WTC11 (cell line): ENCODE data around the gene OXLD1. TPM values are rescaled to one million over a fixed set of nuclear protein-coding genes. Genes with fewer than 3 reads are reported as not detected.

Experiments used
- ATAC-seq: fragments of 200-7000 bp; cut with Tn5 transposase; 2 replicates; pipeline ENCODE4 v1.10.0; 2021; ENCODE audit warnings: mild to moderate bottlenecking, moderate library complexity
- CTCF ChIA-PET: fragments of 300-600 bp; sonication (Branson Sonifier 250); formaldehyde crosslinking; loops from one replicate; lab custom pipeline; 2021; ENCODE audit warnings: antibody characterized with exemption; lab: Charles Lee
- POLR2A ChIA-PET: fragments of 350-600 bp; sonication (Branson Sonifier 250); formaldehyde crosslinking; loops from one replicate; lab custom pipeline; 2021; ENCODE audit warnings: antibody characterized with exemption; lab: Charles Lee
- DNase-seq: peaks from one replicate; pipeline ENCODE4 v3.0.0; 2021; ENCODE audit warnings: low spot score
- H3K27ac Mint-ChIP-seq: 2 replicates; pipeline ENCODE4 v1.8.0; 2021; ENCODE audit warnings: mixed read lengths
- H3K27me3 Mint-ChIP-seq: 2 replicates; pipeline ENCODE4 v1.8.0; 2021; ENCODE audit warnings: low read depth, mild to moderate bottlenecking, moderate library complexity, mixed read lengths
- H3K36me3 Mint-ChIP-seq: 2 replicates; pipeline ENCODE4 v1.8.0; 2021; ENCODE audit warnings: mixed read lengths
- H3K4me1 Mint-ChIP-seq: 2 replicates; pipeline ENCODE4 v1.8.0; 2022; ENCODE audit warnings: mixed read lengths
- H3K4me3 Mint-ChIP-seq: 2 replicates; pipeline ENCODE4 v1.8.0; 2021; ENCODE audit warnings: mild to moderate bottlenecking, moderate library complexity, mixed read lengths
- H3K9me3 Mint-ChIP-seq: 2 replicates; pipeline ENCODE4 v1.8.0; 2021; ENCODE audit warnings: mixed read lengths
- EMX1 ChIP-seq: fragments of 250-450 bp; sonication (Bioruptor Pico); IDR thresholded peaks from 2 replicates; pipeline ENCODE4 v1.8.0; 2021; ENCODE audit warnings: mild to moderate bottlenecking
- FOXK1 ChIP-seq: sonication (generic); formaldehyde crosslinking; IDR thresholded peaks from 2 replicates; pipeline ENCODE4 v1.8.0; 2022; ENCODE audit warnings: mild to moderate bottlenecking, moderate library complexity, missing genetic modification reagents
- GRHL2 ChIP-seq: fragments of 250-450 bp; sonication (Bioruptor Pico); IDR thresholded peaks from 2 replicates; pipeline ENCODE4 v1.8.0; 2022; ENCODE audit warnings: mild to moderate bottlenecking, moderate library complexity; ENCODE audit not compliant: insufficient replicate concordance, severe bottlenecking
- OVOL2 ChIP-seq: fragments of 250-450 bp; sonication (Bioruptor Pico); IDR thresholded peaks from 2 replicates; pipeline ENCODE4 v1.9.0; 2021; ENCODE audit warnings: mild to moderate bottlenecking, borderline replicate concordance
- RORB ChIP-seq: fragments of 250-450 bp; sonication (Bioruptor Pico); IDR thresholded peaks from 2 replicates; pipeline ENCODE4 v1.9.0; 2021; ENCODE audit warnings: mild to moderate bottlenecking
- SMAD4 ChIP-seq: sonication (generic); formaldehyde crosslinking; IDR thresholded peaks from 2 replicates; pipeline ENCODE4 v1.8.0; 2022; ENCODE audit warnings: mild to moderate bottlenecking, missing genetic modification reagents
- TEAD4 ChIP-seq: sonication (generic); formaldehyde crosslinking; IDR thresholded peaks from 2 replicates; pipeline ENCODE4 v1.8.0; 2022; ENCODE audit warnings: mild to moderate bottlenecking, missing genetic modification reagents
- ZNF317 ChIP-seq: sonication (generic); formaldehyde crosslinking; IDR thresholded peaks from 2 replicates; pipeline ENCODE4 v1.8.1; 2023; ENCODE audit warnings: low read depth, mild to moderate bottlenecking, moderate library complexity, missing genetic modification reagents, borderline replicate concordance
- ZNF416 ChIP-seq: fragments of 250-450 bp; sonication (Bioruptor Pico); IDR thresholded peaks from 2 replicates; pipeline ENCODE4 v1.9.0; 2021; ENCODE audit warnings: mild to moderate bottlenecking, inconsistent platforms
- total RNA-seq: library from RNA; stranded (reverse); gene quantifications from 3 replicates; pipeline ENCODE4 v1.2.3, GENCODE V29; 2021
- TF ChIP-seq, protein P1 (sequence below): sonication (generic); formaldehyde crosslinking; IDR thresholded peaks from 2 replicates; pipeline ENCODE4 v1.8.1; 2023; ENCODE audit warnings: mild to moderate bottlenecking, missing genetic modification reagents
- TF ChIP-seq, protein P2 (sequence below): fragments of 250-450 bp; sonication (Bioruptor Pico); IDR thresholded peaks from 2 replicates; pipeline ENCODE4 v1.9.0; 2021; ENCODE audit warnings: mild to moderate bottlenecking
- TF ChIP-seq, protein P3 (sequence below): fragments of 250-450 bp; sonication (Bioruptor Pico); IDR thresholded peaks from 2 replicates; pipeline ENCODE4 v1.9.0; 2021; ENCODE audit warnings: mild to moderate bottlenecking
- TF ChIP-seq, protein P4 (sequence below): sonication (generic); formaldehyde crosslinking; IDR thresholded peaks from 2 replicates; pipeline ENCODE4 v1.8.0; 2022; ENCODE audit warnings: mild to moderate bottlenecking, missing genetic modification reagents
- TF ChIP-seq, protein P5 (sequence below): fragments of 250-450 bp; sonication (Bioruptor Pico); IDR thresholded peaks from 2 replicates; pipeline ENCODE4 v1.9.0; 2021; ENCODE audit warnings: mild to moderate bottlenecking, borderline replicate concordance

Gene OXLD1
- total RNA-seq, 1 experiment from 2014 or later: 49.6 TPM

DNA sequence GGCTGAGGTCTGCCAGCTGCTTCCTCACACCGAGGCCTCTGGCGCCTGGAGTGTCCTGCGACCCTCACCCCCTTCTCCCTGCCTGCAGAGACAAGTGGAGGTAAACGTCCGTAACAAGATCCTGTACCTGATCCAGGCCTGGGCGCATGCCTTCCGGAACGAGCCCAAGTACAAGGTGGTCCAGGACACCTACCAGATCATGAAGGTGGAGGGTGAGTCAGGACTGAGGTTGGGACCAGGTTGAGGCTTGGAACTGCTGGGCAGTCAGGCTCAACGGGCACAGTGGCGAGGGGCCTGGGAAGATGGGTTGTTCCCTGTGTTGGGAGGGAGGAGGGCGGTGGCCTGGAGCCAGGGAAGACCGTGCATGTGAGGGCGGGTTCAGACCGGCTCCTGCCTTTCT lies 22.2 kb upstream of the OXLD1 start (continued):
- no peak for TF ChIP-seq OVOL2 (CRISPR knock-in tag)

DNA sequence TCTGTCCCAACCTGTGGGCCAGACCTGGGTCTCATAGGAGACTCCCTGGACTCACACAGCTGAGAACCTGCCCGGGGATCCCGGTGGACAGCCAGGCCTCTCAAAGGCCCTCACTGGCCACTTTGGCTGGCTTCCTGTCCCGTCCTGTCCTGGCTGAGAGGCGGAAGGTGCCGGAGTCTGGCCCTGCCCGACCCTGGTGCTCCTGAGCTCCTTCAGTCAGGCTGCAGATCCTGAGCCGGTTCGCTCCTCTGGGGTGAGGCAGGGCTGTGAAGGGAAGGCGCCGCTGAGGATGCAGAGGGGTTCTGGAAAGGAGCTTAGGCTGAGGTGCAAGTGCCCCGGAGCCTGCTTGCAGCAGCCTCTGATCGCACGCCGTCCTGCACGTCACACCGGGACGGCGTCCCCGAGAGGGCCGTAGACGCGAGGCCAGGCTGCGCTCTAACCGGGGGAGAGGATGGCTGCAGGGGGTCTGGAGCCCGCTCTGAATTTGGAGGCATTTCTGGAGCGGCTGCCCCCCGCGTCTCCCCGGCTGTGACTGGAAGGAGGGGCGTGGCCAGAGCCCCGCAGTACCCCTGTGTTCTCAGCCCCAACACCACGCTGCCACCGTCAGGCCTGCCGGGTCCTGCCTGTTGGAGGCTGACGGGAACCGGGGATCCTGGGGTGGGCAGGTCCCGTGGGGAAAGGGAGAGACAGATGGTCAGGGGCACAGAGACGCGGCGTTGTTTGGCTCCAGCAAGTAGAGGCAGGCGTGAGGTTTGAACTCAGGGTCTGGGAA lies 21.6 kb upstream of the OXLD1 start:
- TF ChIP-seq FOXK1 (CRISPR knock-in tag) (no peak), EMX1 (CRISPR knock-in tag) (no peak)
- TF ChIP-seq, all 79 proteins: peak for 0

DNA sequence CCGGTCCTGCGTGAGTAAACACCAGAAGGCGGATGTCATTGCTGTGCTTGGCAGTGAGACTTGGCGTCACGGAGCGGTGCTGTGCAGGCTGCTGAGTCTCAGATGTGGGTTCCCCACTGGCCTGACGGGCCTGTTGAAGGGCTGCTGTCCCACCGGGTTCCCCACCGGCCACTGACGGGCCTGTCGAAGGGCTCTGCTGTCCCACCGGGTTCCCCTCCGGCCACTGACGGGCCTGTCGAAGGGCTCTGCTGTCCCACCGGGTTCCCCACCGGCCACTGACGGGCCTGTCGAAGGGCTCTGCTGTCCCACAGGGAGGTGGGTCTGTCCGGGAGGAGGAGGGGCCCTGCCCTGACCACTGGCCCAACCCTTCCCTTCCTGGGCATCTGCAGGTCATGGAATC lies 20.2 kb upstream of the OXLD1 start:
- no peak for DNase-seq
- peaks cover 29% of the 10 kb centered on the region for H3K36me3 Mint-ChIP-seq
- POLR2A ChIA-PET: no interaction called here
- ATAC-seq: no peak
- CTCF ChIA-PET: no interaction called here
- H3K4me1 Mint-ChIP-seq: peaks cover 12% of the 10 kb centered on the region
- H3K4me3 Mint-ChIP-seq: no peak overlapping the region
- no peaks in the 10 kb centered on the region; the same call in 1 of the 2 replicates for H3K27me3 Mint-ChIP-seq
- TF ChIP-seq, protein P1, sequence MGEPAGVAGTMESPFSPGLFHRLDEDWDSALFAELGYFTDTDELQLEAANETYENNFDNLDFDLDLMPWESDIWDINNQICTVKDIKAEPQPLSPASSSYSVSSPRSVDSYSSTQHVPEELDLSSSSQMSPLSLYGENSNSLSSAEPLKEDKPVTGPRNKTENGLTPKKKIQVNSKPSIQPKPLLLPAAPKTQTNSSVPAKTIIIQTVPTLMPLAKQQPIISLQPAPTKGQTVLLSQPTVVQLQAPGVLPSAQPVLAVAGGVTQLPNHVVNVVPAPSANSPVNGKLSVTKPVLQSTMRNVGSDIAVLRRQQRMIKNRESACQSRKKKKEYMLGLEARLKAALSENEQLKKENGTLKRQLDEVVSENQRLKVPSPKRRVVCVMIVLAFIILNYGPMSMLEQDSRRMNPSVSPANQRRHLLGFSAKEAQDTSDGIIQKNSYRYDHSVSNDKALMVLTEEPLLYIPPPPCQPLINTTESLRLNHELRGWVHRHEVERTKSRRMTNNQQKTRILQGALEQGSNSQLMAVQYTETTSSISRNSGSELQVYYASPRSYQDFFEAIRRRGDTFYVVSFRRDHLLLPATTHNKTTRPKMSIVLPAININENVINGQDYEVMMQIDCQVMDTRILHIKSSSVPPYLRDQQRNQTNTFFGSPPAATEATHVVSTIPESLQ (CRISPR knock-in tag): no peak
- TF ChIP-seq ZNF317 (CRISPR knock-in tag) (no peak), TEAD4 (CRISPR knock-in tag) (no peak), ZNF416 (CRISPR knock-in tag) (no peak)
- TF ChIP-seq, protein P2, sequence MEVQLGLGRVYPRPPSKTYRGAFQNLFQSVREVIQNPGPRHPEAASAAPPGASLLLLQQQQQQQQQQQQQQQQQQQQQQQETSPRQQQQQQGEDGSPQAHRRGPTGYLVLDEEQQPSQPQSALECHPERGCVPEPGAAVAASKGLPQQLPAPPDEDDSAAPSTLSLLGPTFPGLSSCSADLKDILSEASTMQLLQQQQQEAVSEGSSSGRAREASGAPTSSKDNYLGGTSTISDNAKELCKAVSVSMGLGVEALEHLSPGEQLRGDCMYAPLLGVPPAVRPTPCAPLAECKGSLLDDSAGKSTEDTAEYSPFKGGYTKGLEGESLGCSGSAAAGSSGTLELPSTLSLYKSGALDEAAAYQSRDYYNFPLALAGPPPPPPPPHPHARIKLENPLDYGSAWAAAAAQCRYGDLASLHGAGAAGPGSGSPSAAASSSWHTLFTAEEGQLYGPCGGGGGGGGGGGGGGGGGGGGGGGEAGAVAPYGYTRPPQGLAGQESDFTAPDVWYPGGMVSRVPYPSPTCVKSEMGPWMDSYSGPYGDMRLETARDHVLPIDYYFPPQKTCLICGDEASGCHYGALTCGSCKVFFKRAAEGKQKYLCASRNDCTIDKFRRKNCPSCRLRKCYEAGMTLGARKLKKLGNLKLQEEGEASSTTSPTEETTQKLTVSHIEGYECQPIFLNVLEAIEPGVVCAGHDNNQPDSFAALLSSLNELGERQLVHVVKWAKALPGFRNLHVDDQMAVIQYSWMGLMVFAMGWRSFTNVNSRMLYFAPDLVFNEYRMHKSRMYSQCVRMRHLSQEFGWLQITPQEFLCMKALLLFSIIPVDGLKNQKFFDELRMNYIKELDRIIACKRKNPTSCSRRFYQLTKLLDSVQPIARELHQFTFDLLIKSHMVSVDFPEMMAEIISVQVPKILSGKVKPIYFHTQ (CRISPR knock-in tag): no peak
- TF ChIP-seq, protein P3, sequence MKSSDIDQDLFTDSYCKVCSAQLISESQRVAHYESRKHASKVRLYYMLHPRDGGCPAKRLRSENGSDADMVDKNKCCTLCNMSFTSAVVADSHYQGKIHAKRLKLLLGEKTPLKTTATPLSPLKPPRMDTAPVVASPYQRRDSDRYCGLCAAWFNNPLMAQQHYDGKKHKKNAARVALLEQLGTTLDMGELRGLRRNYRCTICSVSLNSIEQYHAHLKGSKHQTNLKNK (CRISPR knock-in tag): no peak
- no peak overlapping the region; the same call in 1 of the 2 replicates for H3K27ac Mint-ChIP-seq
- H3K9me3 Mint-ChIP-seq: no peaks in the 10 kb centered on the region

More for the DNA sequence above, 21.6 kb upstream of the OXLD1 start:
- Mint-ChIP-seq H3K36me3 (peaks cover 36% of the 10 kb centered on the region), H3K27ac (no peak overlapping the region), H3K9me3 (no peaks in the 10 kb centered on the region), H3K27me3 (no peaks in the 10 kb centered on the region; the same call in 1 of the 2 replicates), H3K4me1 (peaks cover 7% of the 10 kb centered on the region), H3K4me3 (no peak overlapping the region)
- ChIA-PET POLR2A (no interaction called here), CTCF (no interaction called here)
- DNase-seq (no peak), ATAC-seq (no peak)

DNA sequence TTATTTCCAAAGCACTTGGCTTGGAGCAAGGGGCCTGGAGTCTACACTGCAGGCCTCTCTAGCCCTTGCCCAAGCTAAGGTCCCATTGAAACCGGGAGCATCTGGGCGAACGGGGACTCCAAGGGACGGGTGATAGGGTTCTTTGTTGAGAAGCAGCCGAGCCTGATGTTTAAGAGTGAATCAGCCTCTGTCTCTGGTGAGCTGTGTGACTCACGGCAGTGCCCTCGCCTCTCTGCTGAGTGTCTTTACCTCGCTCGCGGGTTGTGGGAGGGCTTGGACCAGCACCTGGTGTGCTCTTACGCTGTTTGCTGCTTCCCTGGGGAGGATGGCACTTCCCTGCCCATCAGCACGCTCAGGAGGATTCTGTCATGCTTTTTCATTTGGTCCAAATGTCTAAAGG lies 18.7 kb upstream of the OXLD1 start:
- peaks cover 12% of the 10 kb centered on the region for H3K4me1 Mint-ChIP-seq
- POLR2A ChIA-PET: no interaction called here
- ATAC-seq (no peak), DNase-seq (no peak)
- peak overlapping the region; percentile 27; the same call in 1 of the 2 replicates for H3K27ac Mint-ChIP-seq
- peak overlapping the region; percentile 82 for H3K4me3 Mint-ChIP-seq
- H3K27me3 Mint-ChIP-seq: no peaks in the 10 kb centered on the region; the same call in 1 of the 2 replicates
- CTCF ChIA-PET: interaction anchor here (1.0 to 2.7 kb wide), 4 partner anchors 9 to 184 kb away, joined by 5 to 9 read pairs (median 6); partner anchors contain the start of gene MRPL12
- no peaks in the 10 kb centered on the region for H3K9me3 Mint-ChIP-seq
- peaks cover 31% of the 10 kb centered on the region for H3K36me3 Mint-ChIP-seq
- TF ChIP-seq SMAD4 (CRISPR knock-in tag) (no peak), RORB (CRISPR knock-in tag) (no peak), GRHL2 (CRISPR knock-in tag) (no peak)
- TF ChIP-seq, protein P2 (CRISPR knock-in tag): no peak
- TF ChIP-seq, protein P4, sequence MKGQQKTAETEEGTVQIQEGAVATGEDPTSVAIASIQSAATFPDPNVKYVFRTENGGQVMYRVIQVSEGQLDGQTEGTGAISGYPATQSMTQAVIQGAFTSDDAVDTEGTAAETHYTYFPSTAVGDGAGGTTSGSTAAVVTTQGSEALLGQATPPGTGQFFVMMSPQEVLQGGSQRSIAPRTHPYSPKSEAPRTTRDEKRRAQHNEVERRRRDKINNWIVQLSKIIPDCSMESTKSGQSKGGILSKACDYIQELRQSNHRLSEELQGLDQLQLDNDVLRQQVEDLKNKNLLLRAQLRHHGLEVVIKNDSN: no peak
- TF ChIP-seq, protein P5, sequence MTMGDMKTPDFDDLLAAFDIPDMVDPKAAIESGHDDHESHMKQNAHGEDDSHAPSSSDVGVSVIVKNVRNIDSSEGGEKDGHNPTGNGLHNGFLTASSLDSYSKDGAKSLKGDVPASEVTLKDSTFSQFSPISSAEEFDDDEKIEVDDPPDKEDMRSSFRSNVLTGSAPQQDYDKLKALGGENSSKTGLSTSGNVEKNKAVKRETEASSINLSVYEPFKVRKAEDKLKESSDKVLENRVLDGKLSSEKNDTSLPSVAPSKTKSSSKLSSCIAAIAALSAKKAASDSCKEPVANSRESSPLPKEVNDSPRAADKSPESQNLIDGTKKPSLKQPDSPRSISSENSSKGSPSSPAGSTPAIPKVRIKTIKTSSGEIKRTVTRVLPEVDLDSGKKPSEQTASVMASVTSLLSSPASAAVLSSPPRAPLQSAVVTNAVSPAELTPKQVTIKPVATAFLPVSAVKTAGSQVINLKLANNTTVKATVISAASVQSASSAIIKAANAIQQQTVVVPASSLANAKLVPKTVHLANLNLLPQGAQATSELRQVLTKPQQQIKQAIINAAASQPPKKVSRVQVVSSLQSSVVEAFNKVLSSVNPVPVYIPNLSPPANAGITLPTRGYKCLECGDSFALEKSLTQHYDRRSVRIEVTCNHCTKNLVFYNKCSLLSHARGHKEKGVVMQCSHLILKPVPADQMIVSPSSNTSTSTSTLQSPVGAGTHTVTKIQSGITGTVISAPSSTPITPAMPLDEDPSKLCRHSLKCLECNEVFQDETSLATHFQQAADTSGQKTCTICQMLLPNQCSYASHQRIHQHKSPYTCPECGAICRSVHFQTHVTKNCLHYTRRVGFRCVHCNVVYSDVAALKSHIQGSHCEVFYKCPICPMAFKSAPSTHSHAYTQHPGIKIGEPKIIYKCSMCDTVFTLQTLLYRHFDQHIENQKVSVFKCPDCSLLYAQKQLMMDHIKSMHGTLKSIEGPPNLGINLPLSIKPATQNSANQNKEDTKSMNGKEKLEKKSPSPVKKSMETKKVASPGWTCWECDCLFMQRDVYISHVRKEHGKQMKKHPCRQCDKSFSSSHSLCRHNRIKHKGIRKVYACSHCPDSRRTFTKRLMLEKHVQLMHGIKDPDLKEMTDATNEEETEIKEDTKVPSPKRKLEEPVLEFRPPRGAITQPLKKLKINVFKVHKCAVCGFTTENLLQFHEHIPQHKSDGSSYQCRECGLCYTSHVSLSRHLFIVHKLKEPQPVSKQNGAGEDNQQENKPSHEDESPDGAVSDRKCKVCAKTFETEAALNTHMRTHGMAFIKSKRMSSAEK: no peak
